ENCODE results near the gene ASXL1. TPM values are rescaled to one million over a fixed set of nuclear protein-coding genes. Genes with fewer than 3 reads are reported as not detected.

ASXL1 gene
- total and polyA plus RNA-seq, 2 experiments from 2014 or later: 50.3 to 82.4 TPM

GRCh38 chr20:32458837-32459220 is 100.7 kb downstream of the ASXL1 start:
- no peaks in the 10 kb centered on the region for H3K27me3 ChIP-seq
- H3K9me3 ChIP-seq (ENCODE audit: low read depth): no peaks in the 10 kb centered on the region
- H3K4me1 ChIP-seq (ENCODE audit: low read depth): peaks cover 25% of the 10 kb centered on the region
- TF ChIP-seq CTCF (IDR thresholded peaks at IDR 0.05; ENCODE audit: low read depth, low read length): no peak
- DNase-seq (ENCODE audit: low read depth in 1 of 2, low spot score in 1 of 2): no peak
- H3K4me3 ChIP-seq: no peak overlapping the region
- H3K36me3 ChIP-seq: no peaks in the 10 kb centered on the region
- peak overlapping the region; percentile 90 for H3K27ac ChIP-seq

GRCh38 chr20:32460231-32460630 is 102.1 kb downstream of the ASXL1 start:
- no peak for TF ChIP-seq CTCF (IDR thresholded peaks at IDR 0.05; ENCODE audit: low read depth, low read length)
- Histone ChIP-seq H3K4me3 (no peak overlapping the region), H3K27ac (peak overlapping the region; percentile 36), H3K36me3 (no peaks in the 10 kb centered on the region), H3K27me3 (no peaks in the 10 kb centered on the region), H3K9me3 (ENCODE audit: low read depth) (no peaks in the 10 kb centered on the region), H3K4me1 (ENCODE audit: low read depth) (peaks cover 30% of the 10 kb centered on the region)
- DNase-seq (ENCODE audit: low read depth in 1 of 2, low spot score in 1 of 2): no peak

GRCh38 chr20:32460683-32461320 is 102.7 kb downstream of the ASXL1 start:
- Histone ChIP-seq H3K9me3 (ENCODE audit: low read depth) (no peaks in the 10 kb centered on the region), H3K27ac (peak overlapping the region; percentile 36), H3K27me3 (no peaks in the 10 kb centered on the region), H3K4me1 (ENCODE audit: low read depth) (peaks cover 30% of the 10 kb centered on the region), H3K36me3 (no peaks in the 10 kb centered on the region), H3K4me3 (no peak overlapping the region)
- DNase-seq (ENCODE audit: low read depth in 1 of 2, low spot score in 1 of 2): no peak
- no peak for TF ChIP-seq CTCF (IDR thresholded peaks at IDR 0.05; ENCODE audit: low read depth, low read length)

- H3K27me3 ChIP-seq: no peaks in the 10 kb centered on the region
- TF ChIP-seq CTCF (IDR thresholded peaks at IDR 0.05; ENCODE audit: low read depth, low read length): no peak
- peaks cover 20% of the 10 kb centered on the region for H3K4me1 ChIP-seq (ENCODE audit: low read depth)
- DNase-seq (ENCODE audit: low read depth in 1 of 2, low spot score in 1 of 2): no peak
- H3K27ac ChIP-seq: no peak overlapping the region
- no peak overlapping the region for H3K4me3 ChIP-seq
- no peaks in the 10 kb centered on the region for H3K36me3 ChIP-seq
- no peaks in the 10 kb centered on the region for H3K9me3 ChIP-seq (ENCODE audit: low read depth)
Observed at GRCh38 chr20:32461836-32462600, 103.9 kb downstream of the ASXL1 start.

GRCh38 chr20:32462900-32463641 is 104.9 kb downstream of the ASXL1 start:
- H3K27ac ChIP-seq: peak overlapping the region; percentile 7
- DNase-seq (ENCODE audit: low read depth in 1 of 2, low spot score in 1 of 2): no peak
- no peaks in the 10 kb centered on the region for H3K36me3 ChIP-seq
- peaks cover 18% of the 10 kb centered on the region for H3K4me1 ChIP-seq (ENCODE audit: low read depth)
- H3K9me3 ChIP-seq (ENCODE audit: low read depth): no peaks in the 10 kb centered on the region
- no peak for TF ChIP-seq CTCF (IDR thresholded peaks at IDR 0.05; ENCODE audit: low read depth, low read length)
- no peaks in the 10 kb centered on the region for H3K27me3 ChIP-seq
- no peak overlapping the region for H3K4me3 ChIP-seq
